GM12878 (cell line): Measurements from ENCODE around the gene COQ5.
A peak's percentile ranks its signal among the peaks of the same experiment; 100 is the strongest.

ENCODE experiments used
- ATF2 ChIP-seq: IDR thresholded peaks from 2 replicates; pipeline ENCODE4 v1.6.1; 2012; ENCODE audit warnings: low read length, inconsistent platforms
- BCL3 ChIP-seq: IDR thresholded peaks from 2 replicates; pipeline ENCODE4 v1.6.1; 2011; ENCODE audit warnings: borderline replicate concordance, low read depth, mild to moderate bottlenecking, moderate library complexity, low read length; ENCODE audit not compliant: insufficient read depth, poor library complexity, severe bottlenecking
- BHLHE40 ChIP-seq, 2 experiments: fragments of 450-650 bp in 1 of 2; IDR thresholded peaks; 2 replicates each; pipeline ENCODE4 v1.6.1; 2011 to 2017; ENCODE audit warnings: low read depth in 2 of 2, borderline replicate concordance in 1 of 2, improper control_type of control experiment in 1 of 2, low read length in 1 of 2, mild to moderate bottlenecking in 1 of 2
- HCFC1 ChIP-seq: fragments of 150-350 bp; IDR thresholded peaks from 2 replicates; pipeline ENCODE4 v1.6.1; 2014; ENCODE audit warnings: low read length
- MLLT1 ChIP-seq: fragments of 450-650 bp; IDR thresholded peaks from 2 replicates; pipeline ENCODE4 v1.6.1; 2016; ENCODE audit warnings: mild to moderate bottlenecking
- NR2C2 ChIP-seq: IDR thresholded peaks from 2 replicates; pipeline ENCODE4 v1.6.1; 2011; ENCODE audit warnings: borderline replicate concordance, low read depth; ENCODE audit not compliant: control insufficient read depth, insufficient read length
- PAX5 ChIP-seq: IDR thresholded peaks from 2 replicates; pipeline ENCODE4 v1.6.1; 2011; ENCODE audit warnings: low read depth, low read length, borderline replicate concordance
- REST ChIP-seq: IDR thresholded peaks from 2 replicates; pipeline ENCODE4 v1.6.1; 2012; ENCODE audit warnings: mild to moderate bottlenecking, low read depth, low read length
- SMAD1 ChIP-seq: fragments of 450-650 bp; IDR thresholded peaks from 2 replicates; pipeline ENCODE4 v1.6.1; 2018; ENCODE audit warnings: mild to moderate bottlenecking, low read depth; ENCODE audit not compliant: partially characterized antibody
- TARDBP ChIP-seq: IDR thresholded peaks from 2 replicates; pipeline ENCODE4 v1.6.1; 2016; ENCODE audit warnings: borderline replicate concordance
- ZNF217 ChIP-seq: fragments of 450-650 bp; IDR thresholded peaks from 2 replicates; pipeline ENCODE4 v1.6.1; 2017; ENCODE audit warnings: antibody characterized with exemption, mild to moderate bottlenecking

- TF ChIP-seq REST (no peak), TARDBP (no peak), NR2C2 (no peak), ATF2 (no peak), ZNF217 (no peak), HCFC1 (no peak), BHLHE40 (IDR thresholded peaks at IDR 0.05; ENCODE audit: borderline replicate concordance in 1 of 2, low read depth in 2 of 2, low read length in 1 of 2) (no peak), SMAD1 (no peak), MLLT1 (peak; percentile 96), PAX5 (no peak), BCL3 (no peak)
These were observed 58.7 kb downstream of the COQ5 start for GRCh38 chr12:120470150-120470784.
